HepG2 (cell line): ENCODE measurements around the gene TTC39B.

Source experiments
- CCDC6 ChIP-seq: sonication (generic); formaldehyde crosslinking; IDR thresholded peaks from 2 replicates; pipeline ENCODE4 v1.8.1; 2022; ENCODE audit warnings: mild to moderate bottlenecking, missing genetic modification reagents, moderate library complexity
- PPARG ChIP-seq: conservative IDR thresholded peaks from 2 replicates; pipeline ENCODE4 v1.6.1; 2016; ENCODE audit warnings: missing biosample characterization, missing genetic modification reagents
- RAD21 ChIP-seq: fragments of 450-650 bp; formaldehyde crosslinking; IDR thresholded peaks from 2 replicates; pipeline ENCODE4 v1.5.0; 2020; ENCODE audit warnings: mild to moderate bottlenecking
- RBFOX2 ChIP-seq: fragments of 200-400 bp; formaldehyde crosslinking; IDR thresholded peaks from 2 replicates; pipeline ENCODE4 v1.6.1; 2017; ENCODE audit warnings: low read depth, mild to moderate bottlenecking, low read length
- ZMAT3 ChIP-seq: sonication (generic); formaldehyde crosslinking; conservative IDR thresholded peaks from 2 replicates; pipeline ENCODE4 v1.7.0; 2021; ENCODE audit warnings: missing genetic modification reagents
- TF ChIP-seq, protein P1 (sequence below): sonication (generic); formaldehyde crosslinking; IDR thresholded peaks from 2 replicates; pipeline ENCODE4 v1.4.0; 2020; ENCODE audit warnings: low read depth, missing genetic modification reagents

- TF ChIP-seq PPARG (CRISPR knock-in tag), result no peak
- no peak for TF ChIP-seq ZMAT3 (CRISPR knock-in tag)
- TF ChIP-seq, protein P1, sequence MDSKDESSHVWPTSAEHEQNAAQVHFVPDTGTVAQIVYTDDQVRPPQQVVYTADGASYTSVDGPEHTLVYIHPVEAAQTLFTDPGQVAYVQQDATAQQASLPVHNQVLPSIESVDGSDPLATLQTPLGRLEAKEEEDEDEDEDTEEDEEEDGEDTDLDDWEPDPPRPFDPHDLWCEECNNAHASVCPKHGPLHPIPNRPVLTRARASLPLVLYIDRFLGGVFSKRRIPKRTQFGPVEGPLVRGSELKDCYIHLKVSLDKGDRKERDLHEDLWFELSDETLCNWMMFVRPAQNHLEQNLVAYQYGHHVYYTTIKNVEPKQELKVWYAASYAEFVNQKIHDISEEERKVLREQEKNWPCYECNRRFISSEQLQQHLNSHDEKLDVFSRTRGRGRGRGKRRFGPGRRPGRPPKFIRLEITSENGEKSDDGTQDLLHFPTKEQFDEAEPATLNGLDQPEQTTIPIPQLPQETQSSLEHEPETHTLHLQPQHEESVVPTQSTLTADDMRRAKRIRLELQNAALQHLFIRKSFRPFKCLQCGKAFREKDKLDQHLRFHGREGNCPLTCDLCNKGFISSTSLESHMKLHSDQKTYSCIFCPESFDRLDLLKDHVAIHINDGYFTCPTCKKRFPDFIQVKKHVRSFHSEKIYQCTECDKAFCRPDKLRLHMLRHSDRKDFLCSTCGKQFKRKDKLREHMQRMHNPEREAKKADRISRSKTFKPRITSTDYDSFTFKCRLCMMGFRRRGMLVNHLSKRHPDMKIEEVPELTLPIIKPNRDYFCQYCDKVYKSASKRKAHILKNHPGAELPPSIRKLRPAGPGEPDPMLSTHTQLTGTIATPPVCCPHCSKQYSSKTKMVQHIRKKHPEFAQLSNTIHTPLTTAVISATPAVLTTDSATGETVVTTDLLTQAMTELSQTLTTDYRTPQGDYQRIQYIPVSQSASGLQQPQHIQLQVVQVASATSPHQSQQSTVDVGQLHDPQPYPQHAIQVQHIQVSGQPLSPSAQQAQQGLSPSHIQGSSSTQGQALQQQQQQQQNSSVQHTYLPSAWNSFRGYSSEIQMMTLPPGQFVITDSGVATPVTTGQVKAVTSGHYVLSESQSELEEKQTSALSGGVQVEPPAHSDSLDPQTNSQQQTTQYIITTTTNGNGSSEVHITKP, result no peak
- TF ChIP-seq CCDC6 (CRISPR knock-in tag), result no peak
- no peak for TF ChIP-seq RBFOX2
- no peak for TF ChIP-seq RAD21
Measured at GRCh38 chr9:15248081-15248480, 58.9 kb downstream of the TTC39B start.
